ENCODE data around the gene RBM20.

The RBM20 gene

DNA sequence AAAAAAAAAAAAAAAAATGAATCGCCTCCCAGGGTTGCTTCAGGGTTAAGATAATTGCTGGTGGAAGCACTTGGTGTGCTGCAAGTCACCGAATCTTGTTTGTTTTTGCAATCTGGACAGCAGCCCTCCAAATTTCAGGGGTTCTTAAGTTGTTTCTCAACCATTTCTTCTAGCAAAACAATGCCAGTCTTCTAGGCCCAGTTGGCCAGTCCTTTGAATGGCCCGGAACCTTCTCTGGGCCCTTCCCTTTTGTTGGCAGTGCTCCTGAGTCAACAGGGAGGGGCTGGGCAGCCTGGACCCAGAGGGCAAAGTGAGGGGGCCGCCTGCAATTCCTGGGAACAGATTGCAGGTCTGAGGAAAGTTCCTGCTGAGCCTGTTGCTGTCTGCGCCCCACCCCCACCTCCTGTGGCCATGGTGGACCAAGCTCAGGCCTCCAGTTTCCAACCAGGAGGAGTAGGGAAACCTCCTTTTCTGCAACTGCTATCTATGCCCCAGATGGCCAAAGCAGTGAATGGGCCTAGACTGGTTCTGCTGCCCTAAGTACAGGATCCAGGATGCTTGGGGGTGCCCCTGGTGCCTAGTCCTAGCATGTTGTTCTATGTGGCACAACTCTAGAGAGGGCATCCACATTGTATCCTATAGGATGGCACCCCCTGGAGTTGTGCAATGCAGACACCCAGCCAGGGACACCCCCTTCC, 196.2 kb downstream of the RBM20 start:
- DNase-seq = no peak

DNA sequence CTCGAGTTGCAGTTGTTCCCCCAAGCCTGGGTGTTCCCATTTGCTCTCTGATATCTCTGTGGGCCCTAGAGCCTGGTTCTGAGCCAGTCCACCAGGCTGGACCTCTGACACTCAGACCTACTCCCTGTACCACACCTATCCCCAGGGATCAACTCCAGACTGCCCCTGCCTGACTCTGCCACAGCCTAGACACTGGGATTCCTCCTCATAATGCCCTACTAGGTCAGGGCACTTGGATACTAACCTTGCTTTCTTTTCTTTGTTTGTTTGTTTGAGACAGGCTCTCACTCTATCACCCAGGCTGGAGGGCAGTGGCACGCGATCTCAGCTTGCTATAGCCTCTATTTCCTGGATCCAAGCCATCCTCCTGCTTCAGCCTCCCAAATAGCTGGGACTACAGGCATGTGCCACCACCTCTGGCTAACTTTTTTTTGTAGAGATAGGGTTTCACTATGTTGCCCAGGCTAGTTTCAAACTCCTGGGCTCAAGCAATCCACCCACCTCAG, 196.8 kb downstream of the RBM20 start:
- no peak for DNase-seq

- DNase-seq = no peak
Measured at GRCh38 chr10:110841767-110842267, 197.7 kb downstream of the RBM20 start.

GRCh38 chr10:110842326-110842904, 198.3 kb downstream of the RBM20 start:
- peak in 1 of 2 experiments; percentile 42 for DNase-seq

- DNase-seq = peak; percentile 72 to 78
Measured at GRCh38 chr10:110843031-110843430, 198.9 kb downstream of the RBM20 start.

- DNase-seq = no peak
Measured at GRCh38 chr10:110843796-110844616, 199.9 kb downstream of the RBM20 start.

- DNase-seq = no peak
Measured at GRCh38 chr10:110844617-110844881, 200.4 kb downstream of the RBM20 start.

DNA sequence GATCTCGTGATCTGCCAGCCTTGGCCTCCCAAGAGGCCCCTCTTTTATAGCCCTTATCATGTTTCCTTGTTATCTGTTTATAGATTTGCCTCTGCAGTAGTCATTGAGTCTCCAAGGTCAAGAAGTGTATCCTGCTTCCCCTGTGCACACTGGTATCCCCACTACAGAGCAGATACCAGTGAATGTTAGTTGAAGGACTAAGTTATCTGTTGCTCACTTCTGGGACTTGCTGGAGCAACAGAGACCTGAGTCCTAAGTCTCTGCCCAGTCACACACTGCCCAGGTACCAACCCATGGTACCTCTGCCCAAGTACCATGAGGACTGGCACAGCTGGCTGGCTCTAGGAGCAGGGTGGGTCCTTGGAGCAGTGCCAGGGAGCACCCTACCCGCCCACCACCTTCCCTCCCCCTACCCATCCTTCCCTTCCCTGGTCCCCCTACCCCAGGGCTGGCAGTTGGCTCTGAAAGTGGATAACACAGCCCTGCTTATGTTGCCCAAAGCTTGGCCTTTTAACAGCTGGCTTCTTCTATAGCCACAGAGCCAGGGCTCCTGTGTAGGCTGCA, 201.1 kb downstream of the RBM20 start:
- DNase-seq = no peak

DNA sequence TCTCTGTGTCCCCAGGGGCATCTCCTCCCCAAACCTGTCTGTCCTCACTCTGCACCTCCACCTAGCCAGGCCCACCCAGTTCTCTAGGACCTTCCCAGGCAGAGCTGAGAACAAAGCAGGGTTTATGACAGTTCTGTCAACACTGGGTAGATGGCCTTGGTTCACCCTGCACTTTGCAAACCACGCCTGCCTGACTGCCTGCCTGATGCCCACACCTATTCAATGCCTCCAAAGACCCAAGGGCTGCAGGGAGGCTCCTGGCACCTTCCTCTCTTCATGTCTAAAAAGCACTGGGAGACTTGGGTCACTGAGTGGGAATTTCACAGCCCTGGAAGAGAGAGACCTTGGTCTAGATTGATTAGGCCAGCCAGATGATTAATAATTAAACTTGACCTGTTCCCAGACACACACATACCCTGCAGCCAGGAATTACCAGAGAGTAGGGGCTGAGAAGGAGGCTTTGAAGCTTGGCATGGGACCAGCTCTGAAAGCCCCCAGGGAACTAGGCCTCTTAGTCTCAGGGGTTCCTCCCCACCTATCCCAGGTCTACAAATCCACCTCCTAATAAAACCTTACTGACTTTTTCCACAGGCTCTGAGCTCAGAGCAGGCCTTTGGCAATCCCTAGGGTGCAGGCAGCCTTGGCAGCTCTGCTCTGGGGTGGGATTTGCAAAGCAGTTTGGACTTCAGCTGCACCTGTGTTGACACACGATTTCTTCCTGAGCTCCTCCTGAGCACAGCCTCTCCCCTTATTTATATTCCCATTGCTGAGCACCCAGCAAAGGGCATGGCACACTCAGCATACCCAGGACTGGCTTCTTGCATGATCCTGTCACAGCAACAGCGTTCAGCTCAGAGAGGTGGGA, 201.9 kb downstream of the RBM20 start:
- no peak for DNase-seq

DNA sequence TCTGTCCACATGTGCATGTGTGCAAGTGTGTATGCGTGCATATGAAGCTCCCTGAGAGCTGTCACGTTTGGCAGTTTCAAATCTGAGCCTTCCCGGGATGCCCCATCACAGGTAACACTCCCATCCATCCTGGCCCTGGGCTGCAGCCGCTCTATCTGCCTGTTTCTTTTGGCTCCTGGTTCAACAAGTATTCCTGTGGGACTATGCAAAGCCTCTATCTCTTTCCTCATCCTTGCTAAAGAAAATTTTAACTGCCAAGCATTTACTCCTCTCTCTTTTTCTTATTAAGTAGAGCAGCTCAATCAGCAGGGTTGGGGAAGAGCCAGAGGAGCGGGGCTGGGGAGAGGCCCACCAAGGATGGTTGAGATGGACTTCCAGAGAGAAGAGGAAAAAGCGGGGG, 203.2 kb downstream of the RBM20 start:
- DNase-seq = no peak

DNA sequence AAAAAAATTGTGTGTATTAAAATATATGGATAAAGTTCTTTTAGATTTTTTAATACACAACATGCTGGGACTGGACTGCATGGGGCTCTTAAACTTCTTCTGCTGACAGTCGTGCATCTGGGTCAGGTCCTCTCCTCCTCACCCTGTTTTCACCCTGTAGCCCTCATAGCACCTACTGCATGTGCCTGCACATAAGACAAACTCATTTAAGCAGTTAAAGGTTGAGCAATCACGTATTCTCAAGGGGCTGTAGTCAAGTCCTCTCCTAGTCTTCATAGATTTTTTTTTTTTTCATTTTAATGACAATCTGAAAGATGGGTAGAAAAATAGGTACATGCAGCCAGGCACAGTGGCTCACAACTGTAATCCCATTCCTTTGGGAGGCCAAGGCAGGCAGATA, 204.0 kb downstream of the RBM20 start:
- no peak for DNase-seq

DNA sequence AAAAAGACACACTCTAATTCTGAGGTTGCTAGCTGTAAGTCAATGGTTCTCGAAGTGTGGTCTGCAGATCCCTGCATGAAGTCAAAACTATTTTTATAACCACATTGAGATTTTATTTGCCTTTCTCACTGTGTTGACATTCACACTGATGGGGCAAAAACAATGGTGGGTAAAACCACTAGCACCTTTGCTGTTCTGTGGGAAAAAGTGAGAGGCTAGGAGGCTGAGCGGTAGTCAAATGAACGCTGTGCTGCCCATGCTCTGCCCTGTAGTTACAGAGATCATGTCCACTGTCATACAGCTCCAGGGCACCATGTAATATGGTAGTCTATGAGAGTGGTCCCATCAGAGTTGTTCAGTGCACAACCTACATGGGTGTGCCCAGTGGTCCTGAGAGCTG, 206.0 kb downstream of the RBM20 start:
- DNase-seq = no peak

GRCh38 chr10:110851020-110851612, 207.0 kb downstream of the RBM20 start:
- DNase-seq = peak; percentile 73 to 84

DNA sequence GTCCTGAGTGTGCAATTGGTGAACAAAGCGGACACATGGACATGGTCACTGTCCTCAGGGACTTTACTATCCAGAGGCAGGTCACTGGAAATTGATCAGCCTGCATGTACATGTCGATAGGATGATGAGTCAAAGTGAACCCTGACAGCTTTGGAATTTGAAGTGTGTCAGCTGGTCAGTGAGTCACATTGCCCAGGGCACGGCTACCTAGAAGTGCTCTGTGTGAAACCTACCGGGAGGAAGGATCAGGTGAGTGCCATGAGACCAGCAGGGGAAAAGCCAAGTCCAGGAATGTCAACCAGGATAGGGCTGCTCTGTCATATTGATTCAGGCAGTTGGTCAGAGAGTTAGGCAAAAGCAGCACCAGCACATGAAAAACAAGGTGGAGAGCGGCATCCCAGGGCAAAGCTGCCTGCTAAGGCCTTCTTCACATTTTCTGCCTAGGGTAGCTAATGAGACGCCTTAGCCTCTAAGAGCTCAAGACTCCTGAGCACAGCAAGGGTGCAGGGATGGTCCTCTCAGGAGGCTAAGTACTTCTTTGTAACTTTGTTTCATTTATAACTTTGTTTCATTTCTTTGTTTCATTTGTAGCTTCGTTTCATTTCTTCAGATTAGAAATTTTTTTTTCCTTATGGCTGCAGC, 208.2 kb downstream of the RBM20 start:
- no peak for DNase-seq

GRCh38 chr10:110852947-110853346, 208.8 kb downstream of the RBM20 start:
- DNase-seq = no peak

DNA sequence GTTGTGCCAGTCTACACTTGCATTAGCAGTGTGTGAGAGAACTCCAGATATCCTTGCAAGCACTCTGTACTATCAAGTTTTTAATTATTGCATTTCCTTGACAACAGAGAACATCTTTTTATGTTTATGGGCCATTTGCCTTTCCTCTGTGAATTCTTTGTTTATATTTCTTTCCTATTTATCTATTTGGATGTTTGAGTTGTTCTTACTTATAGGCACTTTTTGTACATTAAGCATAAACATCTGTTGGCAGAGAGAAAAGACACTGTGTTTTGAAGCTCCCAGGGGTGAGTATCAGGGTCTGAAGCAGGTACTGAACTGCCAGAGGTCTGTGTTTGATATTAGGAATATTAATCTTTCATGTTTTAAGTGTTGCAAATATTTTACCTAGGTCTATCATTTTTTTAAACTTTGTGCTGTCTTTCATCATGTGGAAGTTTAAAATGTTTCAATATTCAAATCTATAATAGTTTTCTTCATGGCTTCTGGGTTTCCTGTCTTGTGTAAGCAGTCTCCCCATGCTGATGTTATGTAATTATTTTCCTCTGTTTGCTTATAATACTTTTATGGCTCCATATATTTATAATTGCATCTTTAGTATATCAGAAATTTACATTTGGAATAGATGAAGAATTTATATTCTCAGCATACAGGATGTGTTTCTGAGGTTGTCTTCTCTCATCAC, 209.9 kb downstream of the RBM20 start:
- no peak for DNase-seq

DNA sequence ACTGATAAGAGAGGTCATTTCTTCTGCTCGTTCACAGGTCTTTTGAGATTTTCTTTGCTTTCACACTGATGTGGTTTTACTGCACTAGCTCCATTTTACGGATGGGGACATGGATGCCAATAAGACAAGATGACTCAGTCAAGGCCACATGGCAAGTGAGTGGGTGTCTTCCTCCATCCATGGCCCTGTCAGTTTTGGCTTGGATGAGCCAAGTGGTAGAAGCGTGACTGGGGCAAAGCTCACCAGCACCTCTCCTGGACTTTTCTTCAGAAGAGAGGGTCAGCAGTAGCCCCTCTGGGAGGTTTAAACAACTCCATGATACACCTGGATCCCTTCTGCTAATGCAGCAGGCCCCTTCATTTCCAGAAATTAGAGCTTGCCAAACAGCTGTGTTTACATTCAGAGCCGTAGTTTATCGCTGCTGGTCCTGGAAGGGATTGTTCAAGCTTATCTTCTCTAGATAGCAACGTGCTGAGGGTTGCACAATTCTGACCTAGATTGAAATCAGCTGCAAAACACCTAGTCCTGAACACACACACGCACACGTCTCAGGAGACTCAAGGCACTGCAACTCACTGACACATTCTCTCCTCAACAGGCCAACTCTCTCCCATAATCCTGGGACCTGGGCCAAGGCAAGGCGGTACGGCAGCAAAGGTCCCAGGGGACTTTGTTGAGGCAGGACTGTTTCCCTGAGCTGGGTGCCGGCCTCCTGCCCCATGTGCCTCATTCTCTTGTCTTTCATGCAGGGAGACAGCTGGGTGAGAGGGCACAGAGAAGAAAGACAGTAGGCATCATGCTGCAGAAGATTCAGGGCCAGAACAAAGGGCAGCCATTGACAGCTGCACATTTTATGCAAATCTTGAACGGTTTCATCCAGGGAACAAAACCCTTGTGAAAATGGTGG, 213.4 kb downstream of the RBM20 start:
- DNase-seq = no peak

GRCh38 chr10:110858297-110858934, 214.3 kb downstream of the RBM20 start:
- no peak for DNase-seq

Data from Kasumi-1 (cell line).